Measurements from ENCODE around the gene SAT1. TPM values are rescaled to one million over a fixed set of nuclear protein-coding genes. Genes with fewer than 3 reads are reported as not detected.

Gene SAT1
- total RNA-seq, 1 donor from 2014 or later = 85.7 TPM

GRCh38 chrX:23810279-23810678 is 27.3 kb downstream of the SAT1 start:
- no peak for DNase-seq (ENCODE audit: low read depth in 2 of 2)

- DNase-seq (ENCODE audit: low read depth in 2 of 2) = peak; percentile 59 to 73
Observed at GRCh38 chrX:23811108-23811651, 28.2 kb downstream of the SAT1 start.

- DNase-seq (ENCODE audit: low read depth in 2 of 2) = no peak
Observed at GRCh38 chrX:23811656-23812055, 28.7 kb downstream of the SAT1 start.

GRCh38 chrX:23813808-23814207 is 30.8 kb downstream of the SAT1 start:
- no peak for DNase-seq (ENCODE audit: low read depth in 2 of 2)

GRCh38 chrX:23815376-23815775 is 32.4 kb downstream of the SAT1 start:
- no peak for DNase-seq (ENCODE audit: low read depth in 2 of 2)

GRCh38 chrX:23816179-23816578 is 33.2 kb downstream of the SAT1 start:
- DNase-seq (ENCODE audit: low read depth in 2 of 2) = no peak

- no peak for DNase-seq (ENCODE audit: low read depth in 2 of 2)
Observed at GRCh38 chrX:23817979-23818336, 35.0 kb downstream of the SAT1 start.

- peak in 1 of 2 donors; percentile 36 for DNase-seq (ENCODE audit: low read depth in 2 of 2)
Observed at GRCh38 chrX:23819385-23820234, 36.6 kb downstream of the SAT1 start.

GRCh38 chrX:23820235-23820782 is 37.3 kb downstream of the SAT1 start:
- no peak for DNase-seq (ENCODE audit: low read depth in 2 of 2)

- DNase-seq (ENCODE audit: low read depth in 2 of 2) = no peak
Observed at GRCh38 chrX:23821847-23822246, 38.9 kb downstream of the SAT1 start.

GRCh38 chrX:23822397-23822796 is 39.4 kb downstream of the SAT1 start:
- DNase-seq (ENCODE audit: low read depth in 2 of 2) = no peak

GRCh38 chrX:23822841-23823240 is 39.9 kb downstream of the SAT1 start:
- DNase-seq (ENCODE audit: low read depth in 2 of 2) = no peak

GRCh38 chrX:23825675-23826074 is 42.7 kb downstream of the SAT1 start:
- no peak for DNase-seq (ENCODE audit: low read depth in 2 of 2)

- DNase-seq (ENCODE audit: low read depth in 2 of 2) = no peak
Observed at GRCh38 chrX:23826216-23826615, 43.2 kb downstream of the SAT1 start.

- no peak for DNase-seq (ENCODE audit: low read depth in 2 of 2)
Observed at GRCh38 chrX:23826653-23827052, 43.7 kb downstream of the SAT1 start.

- DNase-seq (ENCODE audit: low read depth in 2 of 2) = no peak
Observed at GRCh38 chrX:23828881-23829280, 45.9 kb downstream of the SAT1 start.

- DNase-seq (ENCODE audit: low read depth in 2 of 2) = no peak
Observed at GRCh38 chrX:23832721-23833120, 49.7 kb downstream of the SAT1 start.

Other genes starting within 250 kb of the SAT1 start
- gene PRDX4, start 115.7 kb upstream of the SAT1 start, total RNA-seq = 203 and 204 TPM in 2 replicates
- 54.6 and 61.0 TPM in 2 replicates for gene ACOT9, start 39.9 kb upstream of the SAT1 start, total RNA-seq
- gene APOO, start 124.8 kb downstream of the SAT1 start, total RNA-seq = 4.4 and 4.6 TPM in 2 replicates
- gene CXorf58, start 124.8 kb downstream of the SAT1 start, total RNA-seq = not detected in 2 replicates
- gene KLHL15, start 244.0 kb downstream of the SAT1 start, total RNA-seq = 5.0 and 7.1 TPM in 2 replicates